Measurements from ENCODE around the gene NKAPD1. TPM values are rescaled to one million over a fixed set of nuclear protein-coding genes. Genes with fewer than 3 reads are reported as not detected.

NKAPD1 gene
- total and polyA plus RNA-seq, 9 of the 15 experiments (the other 6 are each of a cell fraction or from before 2014, with no cell fraction given), result 14.1 to 73.5 (median 29.3) TPM

DNA sequence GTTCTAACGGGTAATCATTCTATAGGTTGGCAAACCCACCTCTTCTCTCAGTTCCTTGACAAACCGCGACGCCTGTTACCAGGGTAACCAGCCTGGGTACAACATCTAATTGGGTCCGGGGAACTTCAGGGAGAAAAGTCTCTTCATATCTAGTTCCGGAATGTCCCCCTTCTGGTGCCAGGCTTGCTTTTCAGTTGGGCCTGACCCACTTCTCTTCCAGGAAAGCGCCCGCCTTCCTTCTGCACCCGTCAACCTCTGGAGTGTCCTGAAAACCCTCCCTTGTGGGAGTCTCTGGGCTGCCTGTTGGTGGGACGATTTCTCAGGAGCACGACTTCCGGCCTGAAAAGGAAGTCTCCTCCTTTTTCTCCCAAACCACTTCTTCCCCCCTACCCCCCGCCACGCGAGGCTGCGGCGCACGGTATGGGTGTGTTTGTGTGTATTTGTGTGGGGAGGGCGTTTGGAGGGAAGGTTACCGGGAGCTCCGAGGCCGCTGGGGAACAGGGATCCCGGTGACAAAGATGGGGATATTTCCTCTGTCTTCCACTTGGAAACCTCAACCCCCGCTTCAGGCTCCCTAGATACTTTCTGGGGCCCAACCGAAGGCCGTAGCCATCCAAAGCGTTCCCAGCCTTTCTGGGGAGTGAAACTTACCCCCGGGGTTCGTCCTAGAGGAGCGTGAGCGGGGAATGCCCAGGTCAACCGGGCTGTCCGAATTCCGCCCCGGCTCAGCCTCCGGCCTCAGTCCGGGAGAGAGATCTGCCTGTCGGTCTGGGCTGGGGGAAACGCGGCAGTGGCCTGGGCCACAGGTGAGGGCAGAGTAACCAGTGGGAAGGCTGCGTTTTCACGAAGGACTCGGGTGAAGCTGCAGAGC is at the start of gene NKAPD1, which contains the start of gene PIH1D2 (continued):
- TF ChIP-seq, protein P1, sequence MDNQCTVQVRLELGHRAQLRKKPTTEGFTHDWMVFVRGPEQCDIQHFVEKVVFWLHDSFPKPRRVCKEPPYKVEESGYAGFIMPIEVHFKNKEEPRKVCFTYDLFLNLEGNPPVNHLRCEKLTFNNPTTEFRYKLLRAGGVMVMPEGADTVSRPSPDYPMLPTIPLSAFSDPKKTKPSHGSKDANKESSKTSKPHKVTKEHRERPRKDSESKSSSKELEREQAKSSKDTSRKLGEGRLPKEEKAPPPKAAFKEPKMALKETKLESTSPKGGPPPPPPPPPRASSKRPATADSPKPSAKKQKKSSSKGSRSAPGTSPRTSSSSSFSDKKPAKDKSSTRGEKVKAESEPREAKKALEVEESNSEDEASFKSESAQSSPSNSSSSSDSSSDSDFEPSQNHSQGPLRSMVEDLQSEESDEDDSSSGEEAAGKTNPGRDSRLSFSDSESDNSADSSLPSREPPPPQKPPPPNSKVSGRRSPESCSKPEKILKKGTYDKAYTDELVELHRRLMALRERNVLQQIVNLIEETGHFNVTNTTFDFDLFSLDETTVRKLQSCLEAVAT (IDR thresholded peaks at IDR 0.05), result peak in 1 of 2 experiments; percentile 37; a peak in 1 of 4 replicates
- TF ChIP-seq SMAD3 (CRISPR knock-in tag; conservative IDR thresholded peaks at IDR 0.05) (no peak), NBN (IDR thresholded peaks at IDR 0.05; ENCODE audit: low read depth) (peak; percentile 87), KAT2B (IDR thresholded peaks at IDR 0.05; ENCODE audit: low read depth, low read length) (no peak), POLR2G (IDR thresholded peaks at IDR 0.05; ENCODE audit: low read depth, low read length) (peak; percentile 73), NFIC (IDR thresholded peaks at IDR 0.05) (peak; percentile 61; the same call in 1 of the 2 replicates), PHF8 (IDR thresholded peaks at IDR 0.05; ENCODE audit: borderline replicate concordance, low read length) (peak; percentile 76; the same call in 1 of the 2 replicates), COPS2 (conservative IDR thresholded peaks at IDR 0.05) (no peak), HDAC8 (tag; IDR thresholded peaks at IDR 0.05) (peak; percentile 80; the same call in 1 of the 2 replicates), SP1 (CRISPR knock-in tag; IDR thresholded peaks at IDR 0.05) (peak; percentile 88), NCOA1 (IDR thresholded peaks at IDR 0.05; ENCODE audit: low read depth) (peak; percentile 100), ZNF23 (CRISPR knock-in tag; IDR thresholded peaks at IDR 0.05) (no peak), ARID1B (IDR thresholded peaks at IDR 0.05) (0 out of 2 replicates have a peak, but pooled peaks have one; percentile 43), ELF1 (tag; IDR thresholded peaks at IDR 0.05) (peak; percentile 79; the same call in 1 of the 2 replicates), NFATC3 (IDR thresholded peaks at IDR 0.05) (peak; percentile 95), RBBP5 (IDR thresholded peaks at IDR 0.05; ENCODE audit: borderline replicate concordance, insufficient read depth, low read length, poor library complexity, severe bottlenecking) (peak; percentile 86), STAT5A (IDR thresholded peaks at IDR 0.05; ENCODE audit: borderline replicate concordance, low read length) (peak; percentile 38; the same call in 1 of the 2 replicates), ESRRA (IDR thresholded peaks at IDR 0.05; ENCODE audit: borderline replicate concordance, low read depth) (peak; percentile 84)
- TF ChIP-seq, protein P2, sequence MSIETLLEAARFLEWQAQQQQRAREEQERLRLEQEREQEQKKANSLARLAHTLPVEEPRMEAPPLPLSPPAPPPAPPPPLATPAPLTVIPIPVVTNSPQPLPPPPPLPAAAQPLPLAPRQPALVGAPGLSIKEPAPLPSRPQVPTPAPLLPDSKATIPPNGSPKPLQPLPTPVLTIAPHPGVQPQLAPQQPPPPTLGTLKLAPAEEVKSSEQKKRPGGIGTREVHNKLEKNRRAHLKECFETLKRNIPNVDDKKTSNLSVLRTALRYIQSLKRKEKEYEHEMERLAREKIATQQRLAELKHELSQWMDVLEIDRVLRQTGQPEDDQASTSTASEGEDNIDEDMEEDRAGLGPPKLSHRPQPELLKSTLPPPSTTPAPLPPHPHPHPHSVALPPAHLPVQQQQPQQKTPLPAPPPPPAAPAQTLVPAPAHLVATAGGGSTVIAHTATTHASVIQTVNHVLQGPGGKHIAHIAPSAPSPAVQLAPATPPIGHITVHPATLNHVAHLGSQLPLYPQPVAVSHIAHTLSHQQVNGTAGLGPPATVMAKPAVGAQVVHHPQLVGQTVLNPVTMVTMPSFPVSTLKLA (conservative IDR thresholded peaks at IDR 0.05), result peak; percentile 97
- TF ChIP-seq, protein P3, sequence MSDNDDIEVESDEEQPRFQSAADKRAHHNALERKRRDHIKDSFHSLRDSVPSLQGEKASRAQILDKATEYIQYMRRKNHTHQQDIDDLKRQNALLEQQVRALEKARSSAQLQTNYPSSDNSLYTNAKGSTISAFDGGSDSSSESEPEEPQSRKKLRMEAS (CRISPR knock-in tag; IDR thresholded peaks at IDR 0.05), result peak; percentile 47
